Panc1 (cell line): Measurements from ENCODE around the gene RALA. TPM values are rescaled to one million over a fixed set of nuclear protein-coding genes. Genes with fewer than 3 reads are reported as not detected.

ENCODE experiments used
- ATAC-seq: fragments of 200-7000 bp; cut with Tn5 transposase; 2 replicates; pipeline ENCODE4 v1.9.1; 2020; ENCODE audit warnings: mild to moderate bottlenecking, moderate library complexity
- BruUV-seq: library from RNA; stranded (reverse); fragments of 400-500 nt; replicated peaks from 2 replicates; lab custom pipeline; 2021; lab: Mats Ljungman, UMichigan
- CTCF ChIA-PET: fragments of 300-600 bp; sonication (Branson Sonifier 250); formaldehyde crosslinking; loops from one replicate; lab custom pipeline; 2022; ENCODE audit warnings: antibody characterized with exemption; lab: Charles Lee
- POLR2A ChIA-PET: fragments of 300-600 bp; sonication (Branson Sonifier 250); formaldehyde crosslinking; loops from one replicate; lab custom pipeline; 2022; ENCODE audit warnings: antibody characterized with exemption; lab: Charles Lee
- DNase-seq: peaks from one replicate; pipeline ENCODE4 v3.0.0-alpha.2; 2010; ENCODE audit warnings: low read depth, low spot score
- H3K27ac ChIP-seq: 2 replicates; pipeline ENCODE4 v1.5.1; 2011; ENCODE audit warnings: mild to moderate bottlenecking, low read length, inconsistent platforms
- H3K27me3 ChIP-seq: fragments of 200-500 bp; sonication (Bioruptor generic); 2 replicates; pipeline ENCODE4 v1.6.0; 2014; ENCODE audit warnings: low read length, inconsistent platforms; ENCODE audit not compliant: control insufficient read depth, insufficient read depth
- H3K36me3 ChIP-seq: fragments of 200-500 bp; sonication (Bioruptor generic); 2 replicates; pipeline ENCODE4 v1.5.1; 2014; ENCODE audit warnings: inconsistent platforms, mild to moderate bottlenecking, low read length, moderate library complexity; ENCODE audit not compliant: control insufficient read depth, insufficient read depth
- H3K4me1 ChIP-seq: 2 replicates; pipeline ENCODE4 v1.5.1; 2011; ENCODE audit warnings: inconsistent platforms, mild to moderate bottlenecking, low read length, moderate library complexity; ENCODE audit not compliant: control insufficient read depth, insufficient read depth
- H3K4me3 ChIP-seq, 2 experiments: 2 replicates each; pipeline ENCODE4 v1.5.1; 2011 to 2012; ENCODE audit warnings: low read depth in 2 of 2, low read length in 2 of 2, mild to moderate bottlenecking in 2 of 2, inconsistent platforms in 1 of 2, moderate library complexity in 1 of 2
- H3K9me3 ChIP-seq: fragments of 200-500 bp; sonication (Bioruptor generic); 2 replicates; pipeline ENCODE4 v1.5.1; 2014; ENCODE audit warnings: low read depth, mild to moderate bottlenecking, inconsistent platforms, low read length, moderate library complexity; ENCODE audit not compliant: control insufficient read depth, insufficient read depth
- POLR2AphosphoS5 ChIP-seq: IDR thresholded peaks from 2 replicates; pipeline ENCODE4 v1.6.1; 2012; ENCODE audit warnings: mild to moderate bottlenecking, low read depth, low read length, moderate library complexity
- SIN3A ChIP-seq: IDR thresholded peaks from 2 replicates; pipeline ENCODE4 v1.6.1; 2012; ENCODE audit warnings: low read depth, mild to moderate bottlenecking, low read length, moderate library complexity, borderline replicate concordance; ENCODE audit not compliant: insufficient read depth
- TCF7L2 ChIP-seq: IDR thresholded peaks from 2 replicates; pipeline ENCODE4 v1.6.1; 2011; ENCODE audit warnings: mild to moderate bottlenecking, low read depth, low read length, inconsistent platforms
- in situ Hi-C: cut with HindIII; loops from 2 replicates; pipeline ENCODE4 v1.10.0; 2016; ENCODE audit warnings: low sequenced_read_pairs, low pct_unique_long_range_greater_than_20kb
- intact Hi-C: fragments of 100-400 bp; cut with micrococcal nuclease; formaldehyde crosslinking; loops from one replicate; pipeline ENCODE4 v1.10.0; 2022; ENCODE audit not compliant: unreplicated experiment
- total RNA-seq: library from RNA; stranded (reverse); gene quantifications from one replicate; pipeline ENCODE4 v1.2.1, GENCODE V29; 2021; ENCODE audit not compliant: unreplicated experiment
- TF ChIP-seq, protein P1 (sequence below), 2 experiments: IDR thresholded peaks; 2 replicates each; pipeline ENCODE4 v1.6.1; 2011 to 2012; ENCODE audit warnings: low read depth in 2 of 2, control low read depth in 1 of 2, low read length in 1 of 2, mild to moderate bottlenecking in 1 of 2, moderate library complexity in 1 of 2; ENCODE audit not compliant: insufficient read depth in 1 of 2
- TF ChIP-seq, protein P2 (sequence below): fragments of 450-650 bp; IDR thresholded peaks from 2 replicates; pipeline ENCODE4 v1.5.1; 2017; ENCODE audit warnings: mild to moderate bottlenecking

Gene RALA
- total RNA-seq, 1 experiment from 2014 or later, result 34.3 TPM

DNA sequence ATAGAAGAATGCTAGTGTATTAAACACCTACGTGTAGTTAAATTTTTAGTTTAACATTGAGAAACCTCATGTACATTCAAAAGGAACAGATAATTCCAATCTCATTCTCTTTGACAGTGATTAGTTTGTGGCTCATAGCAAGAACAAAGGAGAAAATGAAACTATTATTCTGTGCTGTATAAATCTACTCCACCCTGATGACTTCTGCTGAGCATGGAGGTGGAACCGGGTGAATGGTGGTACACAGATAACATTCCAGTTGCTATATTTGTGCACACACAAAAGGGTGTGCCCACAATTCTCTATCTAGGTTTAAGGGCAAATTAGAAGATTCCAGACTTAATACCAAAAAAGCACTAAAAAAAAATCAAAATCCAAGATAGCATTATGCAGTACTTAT is 17.0 kb upstream of the RALA start:
- no peaks in the 10 kb centered on the region for H3K36me3 ChIP-seq
- TF ChIP-seq TCF7L2 (no peak), SIN3A (no peak), POLR2AphosphoS5 (no peak)
- TF ChIP-seq, protein P1, sequence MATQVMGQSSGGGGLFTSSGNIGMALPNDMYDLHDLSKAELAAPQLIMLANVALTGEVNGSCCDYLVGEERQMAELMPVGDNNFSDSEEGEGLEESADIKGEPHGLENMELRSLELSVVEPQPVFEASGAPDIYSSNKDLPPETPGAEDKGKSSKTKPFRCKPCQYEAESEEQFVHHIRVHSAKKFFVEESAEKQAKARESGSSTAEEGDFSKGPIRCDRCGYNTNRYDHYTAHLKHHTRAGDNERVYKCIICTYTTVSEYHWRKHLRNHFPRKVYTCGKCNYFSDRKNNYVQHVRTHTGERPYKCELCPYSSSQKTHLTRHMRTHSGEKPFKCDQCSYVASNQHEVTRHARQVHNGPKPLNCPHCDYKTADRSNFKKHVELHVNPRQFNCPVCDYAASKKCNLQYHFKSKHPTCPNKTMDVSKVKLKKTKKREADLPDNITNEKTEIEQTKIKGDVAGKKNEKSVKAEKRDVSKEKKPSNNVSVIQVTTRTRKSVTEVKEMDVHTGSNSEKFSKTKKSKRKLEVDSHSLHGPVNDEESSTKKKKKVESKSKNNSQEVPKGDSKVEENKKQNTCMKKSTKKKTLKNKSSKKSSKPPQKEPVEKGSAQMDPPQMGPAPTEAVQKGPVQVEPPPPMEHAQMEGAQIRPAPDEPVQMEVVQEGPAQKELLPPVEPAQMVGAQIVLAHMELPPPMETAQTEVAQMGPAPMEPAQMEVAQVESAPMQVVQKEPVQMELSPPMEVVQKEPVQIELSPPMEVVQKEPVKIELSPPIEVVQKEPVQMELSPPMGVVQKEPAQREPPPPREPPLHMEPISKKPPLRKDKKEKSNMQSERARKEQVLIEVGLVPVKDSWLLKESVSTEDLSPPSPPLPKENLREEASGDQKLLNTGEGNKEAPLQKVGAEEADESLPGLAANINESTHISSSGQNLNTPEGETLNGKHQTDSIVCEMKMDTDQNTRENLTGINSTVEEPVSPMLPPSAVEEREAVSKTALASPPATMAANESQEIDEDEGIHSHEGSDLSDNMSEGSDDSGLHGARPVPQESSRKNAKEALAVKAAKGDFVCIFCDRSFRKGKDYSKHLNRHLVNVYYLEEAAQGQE (IDR thresholded peaks at IDR 0.05; ENCODE audit: insufficient read depth in 1 of 2, low read depth in 2 of 2, low read length in 1 of 2), result no peak
- TF ChIP-seq, protein P2, sequence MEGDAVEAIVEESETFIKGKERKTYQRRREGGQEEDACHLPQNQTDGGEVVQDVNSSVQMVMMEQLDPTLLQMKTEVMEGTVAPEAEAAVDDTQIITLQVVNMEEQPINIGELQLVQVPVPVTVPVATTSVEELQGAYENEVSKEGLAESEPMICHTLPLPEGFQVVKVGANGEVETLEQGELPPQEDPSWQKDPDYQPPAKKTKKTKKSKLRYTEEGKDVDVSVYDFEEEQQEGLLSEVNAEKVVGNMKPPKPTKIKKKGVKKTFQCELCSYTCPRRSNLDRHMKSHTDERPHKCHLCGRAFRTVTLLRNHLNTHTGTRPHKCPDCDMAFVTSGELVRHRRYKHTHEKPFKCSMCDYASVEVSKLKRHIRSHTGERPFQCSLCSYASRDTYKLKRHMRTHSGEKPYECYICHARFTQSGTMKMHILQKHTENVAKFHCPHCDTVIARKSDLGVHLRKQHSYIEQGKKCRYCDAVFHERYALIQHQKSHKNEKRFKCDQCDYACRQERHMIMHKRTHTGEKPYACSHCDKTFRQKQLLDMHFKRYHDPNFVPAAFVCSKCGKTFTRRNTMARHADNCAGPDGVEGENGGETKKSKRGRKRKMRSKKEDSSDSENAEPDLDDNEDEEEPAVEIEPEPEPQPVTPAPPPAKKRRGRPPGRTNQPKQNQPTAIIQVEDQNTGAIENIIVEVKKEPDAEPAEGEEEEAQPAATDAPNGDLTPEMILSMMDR, result no peak
- ChIA-PET POLR2A (no interaction called here), CTCF (no interaction called here)
- no peak for DNase-seq
- no peaks in the 10 kb centered on the region for H3K9me3 ChIP-seq
- intact Hi-C loops, result no loop called here
- BruUV-seq, result no TSS peak
- H3K4me3 ChIP-seq, result no peak overlapping the region
- ATAC-seq, result no peak
- peaks cover 12% of the 10 kb centered on the region; the same call in 1 of the 2 replicates for H3K27me3 ChIP-seq
- in situ Hi-C loops, result no loop called here
- H3K27ac ChIP-seq, result no peak overlapping the region
- H3K4me1 ChIP-seq, result no peaks in the 10 kb centered on the region

DNA sequence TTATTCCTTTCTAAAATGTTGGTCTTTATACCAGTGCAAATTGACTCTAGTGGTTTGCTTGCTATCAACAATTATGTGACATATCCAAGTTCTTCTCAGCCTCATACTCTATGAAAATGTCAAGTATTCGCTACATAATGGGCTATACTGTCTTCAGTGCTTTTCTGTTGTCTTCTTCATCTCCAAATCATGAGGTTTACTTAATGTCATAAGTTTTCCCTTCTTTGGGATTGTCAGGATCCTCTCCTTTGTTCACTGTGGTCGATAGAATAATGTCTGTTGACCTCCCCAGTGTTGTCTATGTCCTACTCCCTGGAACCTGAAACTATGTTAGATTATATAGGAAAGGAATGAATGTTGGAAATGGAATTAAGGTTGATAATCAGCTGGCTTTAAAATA is 16.4 kb upstream of the RALA start:
- no peak for TF ChIP-seq POLR2AphosphoS5
- TF ChIP-seq, protein P2, result no peak
- TF ChIP-seq SIN3A, result no peak
- TF ChIP-seq, protein P1 (IDR thresholded peaks at IDR 0.05; ENCODE audit: insufficient read depth in 1 of 2, low read depth in 2 of 2, low read length in 1 of 2), result no peak
- TF ChIP-seq TCF7L2, result no peak
- POLR2A ChIA-PET, result no interaction called here
- H3K27ac ChIP-seq, result no peak overlapping the region
- H3K27me3 ChIP-seq, result peaks cover 12% of the 10 kb centered on the region; the same call in 1 of the 2 replicates
- intact Hi-C loops, result no loop called here
- H3K36me3 ChIP-seq, result no peaks in the 10 kb centered on the region
- BruUV-seq, result no TSS peak
- H3K4me1 ChIP-seq, result no peaks in the 10 kb centered on the region
- no peak for DNase-seq
- CTCF ChIA-PET, result no interaction called here
- ATAC-seq, result no peak
- no peak overlapping the region for H3K4me3 ChIP-seq
- H3K9me3 ChIP-seq, result no peaks in the 10 kb centered on the region
- in situ Hi-C loops, result no loop called here
